D341Med (cell line): ENCODE data around the gene NT5C3B.
A peak's percentile ranks its signal among the peaks of the same experiment; 100 is the strongest.

ENCODE experiments used
- DNase-seq: peaks from one replicate; pipeline ENCODE4 v3.0.0; 2012; ENCODE audit warnings: low spot score

The NT5C3B gene

GRCh38 chr17:41810659-41811548, 25.1 kb downstream of the NT5C3B start:
- DNase-seq: peak; percentile 41

- no peak for DNase-seq
These were observed 29.2 kb downstream of the NT5C3B start for GRCh38 chr17:41806685-41807445.

- peak; percentile 79 for DNase-seq
These were observed 32.7 kb downstream of the NT5C3B start for GRCh38 chr17:41803049-41804020.

GRCh38 chr17:41801374-41802271, 34.4 kb downstream of the NT5C3B start:
- peak; percentile 91 for DNase-seq

- DNase-seq: no peak
These were observed 35.2 kb downstream of the NT5C3B start for GRCh38 chr17:41800601-41801373.

GRCh38 chr17:41799366-41799765, 36.7 kb downstream of the NT5C3B start:
- no peak for DNase-seq

GRCh38 chr17:41797377-41797776, 38.7 kb downstream of the NT5C3B start:
- DNase-seq: no peak

GRCh38 chr17:41796121-41796895, 39.7 kb downstream of the NT5C3B start:
- DNase-seq: no peak

- DNase-seq: no peak
These were observed 41.5 kb downstream of the NT5C3B start for GRCh38 chr17:41794540-41794975.

GRCh38 chr17:41793784-41794539, 42.1 kb downstream of the NT5C3B start:
- DNase-seq: no peak

GRCh38 chr17:41792845-41793783, 42.9 kb downstream of the NT5C3B start:
- no peak for DNase-seq

GRCh38 chr17:41787021-41787418, 49.0 kb downstream of the NT5C3B start:
- no peak for DNase-seq

GRCh38 chr17:41786227-41787020, 49.6 kb downstream of the NT5C3B start, which contains the start of gene JUP:
JUP (minus strand) TSS chr17:41786711; CDS start chr17:41771854, 14,857 bp downstream.
- peak; percentile 100 for DNase-seq

GRCh38 chr17:41785859-41786226, 50.2 kb downstream of the NT5C3B start:
- DNase-seq: no peak

- no peak for DNase-seq
These were observed 50.8 kb downstream of the NT5C3B start for GRCh38 chr17:41785091-41785858.
